ENCODE measurements around the gene ITGA3. TPM values are rescaled to one million over a fixed set of nuclear protein-coding genes. Genes with fewer than 3 reads are reported as not detected.

The ITGA3 gene
- total RNA-seq, 1 experiment from 2014 or later = 392 TPM

- Histone ChIP-seq H3K4me2 (ENCODE audit: low read length) (no peak overlapping the region), H3K4me3 (replicated peaks in 1 of 2; ENCODE audit: low read depth in 1 of 2, low read length in 2 of 2) (no peak overlapping the region), H3K4me1 (ENCODE audit: control insufficient read depth in 1 of 2, insufficient read depth in 2 of 2, low read length in 2 of 2) (no peaks in the 10 kb centered on the region; a peak in 1 of 4 replicates), H3K27me3 (ENCODE audit: insufficient read depth, low read length) (no peaks in the 10 kb centered on the region), H3K9me3 (ENCODE audit: control insufficient read depth in 1 of 2, insufficient read depth in 1 of 2, low read depth in 1 of 2, low read length in 2 of 2) (peaks cover 10 to 19% of the 10 kb centered on the region in 2 experiments; a peak in 3 of 4 replicates), H3K27ac (ENCODE audit: low read depth, low read length) (no peak overlapping the region), H2AFZ (ENCODE audit: low read depth, low read length, poor library complexity, severe bottlenecking) (no peak overlapping the region), H3K79me2 (ENCODE audit: insufficient read depth, low read length) (no peaks in the 10 kb centered on the region), H3K9me2 (ENCODE audit: insufficient read depth) (no peaks in the 10 kb centered on the region), H4K20me1 (ENCODE audit: insufficient read depth) (no peaks in the 10 kb centered on the region), H3K9ac (ENCODE audit: low read length) (no peak overlapping the region), H3K36me3 (ENCODE audit: control insufficient read depth in 1 of 2, insufficient read depth in 2 of 2, low read length in 2 of 2) (no peaks in the 10 kb centered on the region)
- ChIA-PET CTCF (no interaction called here), RAD21 (ENCODE audit: low non-redundant PET in 1 of 2, low total read pairs in 2 of 2, uncharacterized antibody in 2 of 2, unreplicated experiment in 2 of 2) (no interaction called here), POLR2A (no interaction called here)
- DNase-seq (ENCODE audit: low read depth, low spot score) = no peak
- intact Hi-C loops (cut with micrococcal nuclease) = no loop called here
- TF ChIP-seq ATF3 (IDR thresholded peaks at IDR 0.05) = no peak
- no peak for TF ChIP-seq RAD21 (IDR thresholded peaks at IDR 0.05; ENCODE audit: low read depth)
- no peak for TF ChIP-seq YY1 (IDR thresholded peaks at IDR 0.05; ENCODE audit: extremely low read depth, insufficient replicate concordance, low read depth, low read length)
- no peak for TF ChIP-seq EGR1 (IDR thresholded peaks at IDR 0.05; ENCODE audit: low read depth)
- TF ChIP-seq EZH2 (IDR thresholded peaks at IDR 0.05) = no peak
- TF ChIP-seq JUND (IDR thresholded peaks at IDR 0.05) = no peak
- no peak for TF ChIP-seq CEBPB (IDR thresholded peaks at IDR 0.05; ENCODE audit: low read depth)
- no peak for TF ChIP-seq SP1 (IDR thresholded peaks at IDR 0.05; ENCODE audit: low read depth)
- TF ChIP-seq CBX3 (IDR thresholded peaks at IDR 0.05; ENCODE audit: low read depth) = no peak
- no peak for TF ChIP-seq ELF1 (IDR thresholded peaks at IDR 0.05; ENCODE audit: borderline replicate concordance, low read depth)
- TF ChIP-seq TCF7L2 (IDR thresholded peaks at IDR 0.05; ENCODE audit: borderline replicate concordance, extremely low read depth, insufficient read depth, insufficient read length) = no peak
- no peak for TF ChIP-seq ZFX (IDR thresholded peaks at IDR 0.05)
- no peak for TF ChIP-seq ZBTB33 (IDR thresholded peaks at IDR 0.05; ENCODE audit: extremely low read depth, insufficient replicate concordance, low read length)
- TF ChIP-seq REST (IDR thresholded peaks at IDR 0.05; ENCODE audit: low read depth) = no peak
- TF ChIP-seq, protein P1, sequence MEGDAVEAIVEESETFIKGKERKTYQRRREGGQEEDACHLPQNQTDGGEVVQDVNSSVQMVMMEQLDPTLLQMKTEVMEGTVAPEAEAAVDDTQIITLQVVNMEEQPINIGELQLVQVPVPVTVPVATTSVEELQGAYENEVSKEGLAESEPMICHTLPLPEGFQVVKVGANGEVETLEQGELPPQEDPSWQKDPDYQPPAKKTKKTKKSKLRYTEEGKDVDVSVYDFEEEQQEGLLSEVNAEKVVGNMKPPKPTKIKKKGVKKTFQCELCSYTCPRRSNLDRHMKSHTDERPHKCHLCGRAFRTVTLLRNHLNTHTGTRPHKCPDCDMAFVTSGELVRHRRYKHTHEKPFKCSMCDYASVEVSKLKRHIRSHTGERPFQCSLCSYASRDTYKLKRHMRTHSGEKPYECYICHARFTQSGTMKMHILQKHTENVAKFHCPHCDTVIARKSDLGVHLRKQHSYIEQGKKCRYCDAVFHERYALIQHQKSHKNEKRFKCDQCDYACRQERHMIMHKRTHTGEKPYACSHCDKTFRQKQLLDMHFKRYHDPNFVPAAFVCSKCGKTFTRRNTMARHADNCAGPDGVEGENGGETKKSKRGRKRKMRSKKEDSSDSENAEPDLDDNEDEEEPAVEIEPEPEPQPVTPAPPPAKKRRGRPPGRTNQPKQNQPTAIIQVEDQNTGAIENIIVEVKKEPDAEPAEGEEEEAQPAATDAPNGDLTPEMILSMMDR (IDR thresholded peaks at IDR 0.05 in 2 of 3, conservative IDR thresholded peaks at IDR 0.05 in 1 of 3; ENCODE audit: borderline replicate concordance in 1 of 3, insufficient read depth in 1 of 3, low read depth in 2 of 3, low read length in 2 of 3) = no peak
- no peak for TF ChIP-seq SIN3A (IDR thresholded peaks at IDR 0.05; ENCODE audit: low read depth)
- no peak for ATAC-seq
- BruUV-seq (replicated peaks) = no TSS peak
These were observed 40.8 kb upstream of the ITGA3 start for GRCh38 chr17:50015146-50015545.
